Measurements from ENCODE around the gene DCX. TPM values are rescaled to one million over a fixed set of nuclear protein-coding genes. Genes with fewer than 3 reads are reported as not detected.

Gene DCX
- total RNA-seq, 2 experiments from 2014 or later, result not detected

DNA sequence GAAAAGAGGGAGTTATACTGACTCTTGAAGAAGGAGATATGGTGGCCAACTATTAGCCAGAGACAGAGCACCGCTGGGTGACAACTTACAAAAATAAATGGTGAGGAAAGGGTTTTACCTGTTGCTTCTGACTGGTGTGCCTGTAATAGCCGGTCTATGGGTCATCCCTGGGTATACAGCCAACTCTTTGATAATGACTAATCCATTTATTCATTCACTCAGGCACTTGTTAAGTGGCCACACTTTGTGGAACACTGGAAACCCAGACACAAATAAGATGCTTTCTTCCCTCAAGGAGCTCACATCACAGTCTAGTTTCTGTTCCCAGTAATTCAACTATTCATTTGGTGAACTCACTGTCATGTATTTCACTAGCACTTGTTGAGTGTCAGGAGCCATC, 128.5 kb downstream of the DCX start:
- intact Hi-C loops (cut with micrococcal nuclease), result no loop called here
- POLR2A ChIA-PET, result no interaction called here
- TF ChIP-seq, protein P1, sequence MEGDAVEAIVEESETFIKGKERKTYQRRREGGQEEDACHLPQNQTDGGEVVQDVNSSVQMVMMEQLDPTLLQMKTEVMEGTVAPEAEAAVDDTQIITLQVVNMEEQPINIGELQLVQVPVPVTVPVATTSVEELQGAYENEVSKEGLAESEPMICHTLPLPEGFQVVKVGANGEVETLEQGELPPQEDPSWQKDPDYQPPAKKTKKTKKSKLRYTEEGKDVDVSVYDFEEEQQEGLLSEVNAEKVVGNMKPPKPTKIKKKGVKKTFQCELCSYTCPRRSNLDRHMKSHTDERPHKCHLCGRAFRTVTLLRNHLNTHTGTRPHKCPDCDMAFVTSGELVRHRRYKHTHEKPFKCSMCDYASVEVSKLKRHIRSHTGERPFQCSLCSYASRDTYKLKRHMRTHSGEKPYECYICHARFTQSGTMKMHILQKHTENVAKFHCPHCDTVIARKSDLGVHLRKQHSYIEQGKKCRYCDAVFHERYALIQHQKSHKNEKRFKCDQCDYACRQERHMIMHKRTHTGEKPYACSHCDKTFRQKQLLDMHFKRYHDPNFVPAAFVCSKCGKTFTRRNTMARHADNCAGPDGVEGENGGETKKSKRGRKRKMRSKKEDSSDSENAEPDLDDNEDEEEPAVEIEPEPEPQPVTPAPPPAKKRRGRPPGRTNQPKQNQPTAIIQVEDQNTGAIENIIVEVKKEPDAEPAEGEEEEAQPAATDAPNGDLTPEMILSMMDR (IDR thresholded peaks at IDR 0.05), result no peak
- ATAC-seq (no peak), DNase-seq (no peak)
- H3K36me3 Mint-ChIP-seq (ENCODE audit: low read depth), result no peaks in the 10 kb centered on the region
- CTCF ChIA-PET, result no interaction called here
- no peak overlapping the region for H3K4me3 Mint-ChIP-seq
- H3K27me3 Mint-ChIP-seq, result no peaks in the 10 kb centered on the region
- H3K9me3 Mint-ChIP-seq, result no peaks in the 10 kb centered on the region
- no peaks in the 10 kb centered on the region for H3K4me1 Mint-ChIP-seq (ENCODE audit: low read depth)
- no peak overlapping the region for H3K27ac Mint-ChIP-seq

DNA sequence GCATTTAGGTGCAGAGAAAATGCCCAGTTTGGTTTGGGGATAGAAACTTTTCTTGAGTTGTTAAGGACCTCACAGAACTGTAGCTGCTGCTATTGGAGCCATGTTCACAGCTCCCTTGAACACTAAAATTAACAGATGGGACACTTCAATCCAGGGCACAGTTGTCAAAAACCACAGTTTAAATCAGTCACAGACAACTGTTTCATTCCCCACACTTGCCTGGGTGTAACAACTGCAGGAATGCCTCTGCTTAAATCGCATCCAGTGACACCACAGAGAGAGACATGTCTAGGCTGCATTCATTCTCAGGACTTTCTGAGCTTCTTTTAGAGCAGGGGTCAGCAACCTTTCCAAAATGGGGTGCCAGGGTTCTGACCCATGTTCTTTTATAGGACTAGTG, 129.0 kb downstream of the DCX start:
- H3K9me3 Mint-ChIP-seq, result no peaks in the 10 kb centered on the region
- no peaks in the 10 kb centered on the region for H3K4me1 Mint-ChIP-seq (ENCODE audit: low read depth)
- DNase-seq, result no peak
- H3K4me3 Mint-ChIP-seq, result no peak overlapping the region
- H3K36me3 Mint-ChIP-seq (ENCODE audit: low read depth), result no peaks in the 10 kb centered on the region
- POLR2A ChIA-PET, result no interaction called here
- no peak overlapping the region for H3K27ac Mint-ChIP-seq
- ATAC-seq, result no peak
- no peaks in the 10 kb centered on the region for H3K27me3 Mint-ChIP-seq
- CTCF ChIA-PET, result no interaction called here
- intact Hi-C loops (cut with micrococcal nuclease), result no loop called here
- TF ChIP-seq, protein P1 (IDR thresholded peaks at IDR 0.05), result no peak

DNA sequence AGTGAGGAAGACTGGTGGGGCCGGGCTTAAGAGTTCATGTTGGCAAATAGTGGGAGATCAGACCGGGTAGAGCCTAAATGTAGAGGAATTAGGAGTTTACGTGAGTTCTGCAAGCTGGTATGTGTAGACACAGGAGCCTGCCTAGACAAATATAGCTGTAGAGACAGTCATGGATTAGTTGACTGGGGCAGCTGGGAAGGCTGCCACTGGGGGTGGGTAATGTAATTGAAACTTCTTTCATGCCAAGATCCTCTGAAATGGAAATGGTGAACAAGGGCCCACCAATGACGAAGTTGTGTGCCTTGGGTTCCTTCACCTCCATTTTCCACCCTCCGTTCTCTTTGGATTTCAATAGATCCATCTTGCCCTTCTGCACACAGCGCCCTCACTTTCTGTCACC, 129.9 kb downstream of the DCX start:
- H3K9me3 Mint-ChIP-seq, result no peaks in the 10 kb centered on the region
- ATAC-seq, result no peak
- no peaks in the 10 kb centered on the region for H3K36me3 Mint-ChIP-seq (ENCODE audit: low read depth)
- TF ChIP-seq, protein P1 (IDR thresholded peaks at IDR 0.05), result no peak
- DNase-seq, result no peak
- ChIA-PET CTCF (no interaction called here), POLR2A (no interaction called here)
- intact Hi-C loops (cut with micrococcal nuclease), result no loop called here
- no peak overlapping the region for H3K4me3 Mint-ChIP-seq
- H3K4me1 Mint-ChIP-seq (ENCODE audit: low read depth), result no peaks in the 10 kb centered on the region
- H3K27me3 Mint-ChIP-seq, result no peaks in the 10 kb centered on the region
- no peak overlapping the region for H3K27ac Mint-ChIP-seq

DNA sequence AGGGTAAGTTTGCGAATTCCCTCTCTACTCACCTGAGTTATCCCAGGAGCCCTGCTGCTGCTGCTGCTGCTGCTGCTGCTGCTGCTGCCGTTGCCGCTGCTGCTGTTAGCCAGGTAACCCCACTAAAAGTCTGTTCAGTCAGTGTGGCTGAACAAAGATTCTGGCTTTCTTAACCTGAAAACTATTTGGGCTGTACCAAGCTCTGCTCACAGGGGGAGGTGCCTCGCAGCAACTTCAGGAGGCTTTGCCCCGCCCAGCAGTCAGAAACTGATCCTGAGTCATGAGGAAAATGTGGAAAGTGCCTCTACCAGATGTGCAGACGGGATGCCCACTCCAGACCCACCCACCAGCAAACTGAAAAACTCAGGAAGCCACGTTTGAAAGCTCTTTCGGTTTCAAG, 141.7 kb downstream of the DCX start, which contains the start of gene CAPN6:
Gene CAPN6 (minus strand): TSS at position 145 of the 400 bp plus-strand sequence. CDS start 6,547 bp downstream, outside the sequence.
- H3K27ac Mint-ChIP-seq, result no peak within 1 kb of the TSS
- ATAC-seq (no peak), DNase-seq (no peak)
- intact Hi-C loops (cut with micrococcal nuclease), result no loop called here
- TF ChIP-seq, protein P1 (IDR thresholded peaks at IDR 0.05), result no peak
- no peaks in the 10 kb centered on the region for H3K9me3 Mint-ChIP-seq
- POLR2A ChIA-PET, result no interaction called here
- no peaks in the 10 kb centered on the region for H3K4me1 Mint-ChIP-seq (ENCODE audit: low read depth)
- no peaks in the 10 kb centered on the region for H3K36me3 Mint-ChIP-seq (ENCODE audit: low read depth)
- CTCF ChIA-PET, result no interaction called here
- no peak within 1 kb of the TSS for H3K4me3 Mint-ChIP-seq
- no peaks in the 10 kb centered on the region for H3K27me3 Mint-ChIP-seq

DNA sequence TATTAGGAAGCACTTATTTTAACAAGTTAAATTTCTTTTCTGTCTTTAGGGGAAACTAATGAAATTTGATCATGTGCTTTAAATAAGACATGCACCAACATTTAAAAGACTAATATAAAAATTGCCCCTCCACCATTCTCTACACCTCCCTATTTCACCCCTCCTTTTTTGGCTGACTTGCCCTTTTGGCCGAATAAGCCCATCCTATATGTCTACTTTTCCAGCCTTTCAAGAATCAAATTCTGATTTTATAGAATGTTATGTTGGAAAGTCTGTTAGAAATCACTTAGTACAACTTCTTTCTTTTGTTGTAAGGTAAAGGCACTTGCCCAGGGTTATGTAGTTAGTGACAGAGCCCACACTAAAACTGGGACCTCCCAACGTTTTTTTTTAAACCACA, 143.5 kb downstream of the DCX start:
- no peak for ATAC-seq
- POLR2A ChIA-PET, result no interaction called here
- no peak overlapping the region for H3K4me3 Mint-ChIP-seq
- no peaks in the 10 kb centered on the region for H3K4me1 Mint-ChIP-seq (ENCODE audit: low read depth)
- no peaks in the 10 kb centered on the region for H3K9me3 Mint-ChIP-seq
- H3K27me3 Mint-ChIP-seq, result no peaks in the 10 kb centered on the region
- intact Hi-C loops (cut with micrococcal nuclease), result no loop called here
- CTCF ChIA-PET, result no interaction called here
- TF ChIP-seq, protein P1 (IDR thresholded peaks at IDR 0.05), result no peak
- no peaks in the 10 kb centered on the region for H3K36me3 Mint-ChIP-seq (ENCODE audit: low read depth)
- H3K27ac Mint-ChIP-seq, result no peak overlapping the region
- no peak for DNase-seq

Data from activated CD8-positive, alpha-beta T cell treated with anti-CD3 and anti-CD28 coated beads for 36 hours (primary cell).